BLaER1 treated with 17β-estradiol and CSF1 and Interleukin-3, amounts not matched to agents 10 nM and 100 nM (cell line): ENCODE results near the gene OLFM3.

ENCODE experiments used
- H3K27ac ChIP-seq, 11 experiments: shearing (Covaris generic); formaldehyde crosslinking; 2 replicates each; pipeline ENCODE4 v1.8.1; 2022
- H3K27me3 ChIP-seq, 11 experiments: shearing (Covaris generic); formaldehyde crosslinking; 2 replicates each; pipeline ENCODE4 v1.8.1; 2022
- H3K36me3 ChIP-seq, 11 experiments: shearing (Covaris generic); formaldehyde crosslinking; 2 replicates each; pipeline ENCODE4 v1.8.1; 2022
- H3K4me1 ChIP-seq, 10 experiments: shearing (Covaris generic); formaldehyde crosslinking; 2 replicates each; pipeline ENCODE4 v1.8.1; 2022
- H3K4me2 ChIP-seq, 11 experiments: shearing (Covaris generic); formaldehyde crosslinking; 2 replicates each; pipeline ENCODE4 v1.8.1; 2022
- H3K4me3 ChIP-seq, 10 experiments: shearing (Covaris generic); formaldehyde crosslinking; 2 replicates each; pipeline ENCODE4 v1.8.1; 2022
- H3K9ac ChIP-seq, 11 experiments: shearing (Covaris generic); formaldehyde crosslinking; 2 replicates each; pipeline ENCODE4 v1.8.1; 2022
- H3K9me3 ChIP-seq, 11 experiments: shearing (Covaris generic); formaldehyde crosslinking; replicated peaks in 1 of 11; 2 replicates each; pipeline ENCODE4 v1.8.1; 2022
- H4K20me1 ChIP-seq, 11 experiments: shearing (Covaris generic); formaldehyde crosslinking; 2 replicates each; pipeline ENCODE4 v1.8.1; 2022
- Cebpa-rat ChIP-seq, 11 experiments: shearing (Covaris generic); IDR thresholded peaks; 2 replicates each; pipeline ENCODE4 v1.8.1; 2022

The OLFM3 gene

GRCh38 chr1:101996825-101997465 lies at the start of gene OLFM3:
OLFM3 (minus strand) TSS chr1:101996926.
- Histone ChIP-seq H3K9me3 (peaks cover 0 to 5% (median 0%) of the 10 kb centered on the region in 11 experiments; a peak in 2 of 22 replicates), H3K4me1 (peaks cover 0 to 8% (median 0%) of the 10 kb centered on the region in 10 experiments; a peak in 4 of 20 replicates), H3K9ac (no peak within 1 kb of the TSS), H3K4me2 (peak within 1 kb of the TSS in 2 of 11 experiments; percentile 6 to 9; a peak in 2 of 22 replicates), H3K27me3 (peaks cover 0 to 11% (median 7%) of the 10 kb centered on the region in 11 experiments; a peak in 7 of 22 replicates), H3K4me3 (no peak within 1 kb of the TSS), H3K27ac (no peak within 1 kb of the TSS), H3K36me3 (no peaks in the 10 kb centered on the region), H4K20me1 (no peaks in the 10 kb centered on the region)
- no peak for TF ChIP-seq Cebpa-rat (IDR thresholded peaks at IDR 0.05)

- TF ChIP-seq Cebpa-rat (IDR thresholded peaks at IDR 0.05): no peak
- H3K27me3 ChIP-seq: no peaks in the 10 kb centered on the region
Observed at GRCh38 chr1:102045752-102046151, 49.0 kb upstream of the OLFM3 start.

GRCh38 chr1:102032534-102032933 lies 35.8 kb upstream of the OLFM3 start:
- no peak overlapping the region for H3K9ac ChIP-seq
- no peaks in the 10 kb centered on the region for H3K36me3 ChIP-seq
- H4K20me1 ChIP-seq: no peaks in the 10 kb centered on the region
- H3K9me3 ChIP-seq: no peaks in the 10 kb centered on the region
- no peaks in the 10 kb centered on the region for H3K27me3 ChIP-seq
- no peak overlapping the region for H3K27ac ChIP-seq
- H3K4me2 ChIP-seq: no peak overlapping the region
- TF ChIP-seq Cebpa-rat (IDR thresholded peaks at IDR 0.05): no peak
- H3K4me3 ChIP-seq: no peak overlapping the region
- H3K4me1 ChIP-seq: no peaks in the 10 kb centered on the region

More at GRCh38 chr1:102045752-102046151, 49.0 kb upstream of the OLFM3 start:
- Histone ChIP-seq H3K36me3 (no peaks in the 10 kb centered on the region), H3K4me2 (no peak overlapping the region), H3K4me3 (no peak overlapping the region), H3K27ac (no peak overlapping the region), H3K9ac (no peak overlapping the region), H3K9me3 (no peaks in the 10 kb centered on the region), H4K20me1 (no peaks in the 10 kb centered on the region), H3K4me1 (peaks cover 0 to 4% (median 0%) of the 10 kb centered on the region in 10 experiments; a peak in 2 of 20 replicates)

GRCh38 chr1:102019530-102019929 lies 22.8 kb upstream of the OLFM3 start:
- Histone ChIP-seq H3K4me2 (no peak overlapping the region), H3K9ac (no peak overlapping the region), H4K20me1 (no peaks in the 10 kb centered on the region), H3K27ac (no peak overlapping the region), H3K9me3 (0 out of 22 replicates have a peak, but pooled peaks cover 0 to 10% (median 0%) of the 10 kb centered on the region in 11 experiments), H3K27me3 (no peaks in the 10 kb centered on the region), H3K36me3 (no peaks in the 10 kb centered on the region), H3K4me3 (no peak overlapping the region), H3K4me1 (no peaks in the 10 kb centered on the region)
- TF ChIP-seq Cebpa-rat (IDR thresholded peaks at IDR 0.05): no peak

GRCh38 chr1:102015728-102016127 lies 19.0 kb upstream of the OLFM3 start:
- Histone ChIP-seq H3K27me3 (no peaks in the 10 kb centered on the region), H3K27ac (no peak overlapping the region), H3K9me3 (no peaks in the 10 kb centered on the region), H3K4me2 (no peak overlapping the region), H4K20me1 (no peaks in the 10 kb centered on the region), H3K4me3 (no peak overlapping the region), H3K36me3 (no peaks in the 10 kb centered on the region), H3K4me1 (no peaks in the 10 kb centered on the region), H3K9ac (no peak overlapping the region)
- no peak for TF ChIP-seq Cebpa-rat (IDR thresholded peaks at IDR 0.05)

GRCh38 chr1:102002057-102002456 lies 5.3 kb upstream of the OLFM3 start:
- H3K27ac ChIP-seq: no peak overlapping the region
- peaks cover 0 to 2% (median 0%) of the 10 kb centered on the region in 11 experiments; a peak in 2 of 22 replicates for H3K27me3 ChIP-seq
- TF ChIP-seq Cebpa-rat (IDR thresholded peaks at IDR 0.05): no peak
- H3K4me3 ChIP-seq: no peak overlapping the region
- no peaks in the 10 kb centered on the region for H3K4me1 ChIP-seq
- no peaks in the 10 kb centered on the region for H4K20me1 ChIP-seq
- no peak overlapping the region for H3K9ac ChIP-seq
- no peak overlapping the region for H3K4me2 ChIP-seq
- no peaks in the 10 kb centered on the region for H3K36me3 ChIP-seq
- H3K9me3 ChIP-seq: peaks cover 0 to under 1% (median 0%) of the 10 kb centered on the region in 11 experiments; a peak in 2 of 22 replicates

- H3K9me3 ChIP-seq: peaks cover 0 to 5% (median 0%) of the 10 kb centered on the region in 11 experiments; a peak in 2 of 22 replicates
- no peak overlapping the region for H3K27ac ChIP-seq
- H3K4me3 ChIP-seq: no peak overlapping the region
- H3K27me3 ChIP-seq: peaks cover 0 to 11% (median 7%) of the 10 kb centered on the region in 11 experiments; a peak in 7 of 22 replicates
- peaks cover 0 to 8% (median 0%) of the 10 kb centered on the region in 10 experiments; a peak in 4 of 20 replicates for H3K4me1 ChIP-seq
- no peak for TF ChIP-seq Cebpa-rat (IDR thresholded peaks at IDR 0.05)
- H3K36me3 ChIP-seq: no peaks in the 10 kb centered on the region
- no peak overlapping the region for H3K9ac ChIP-seq
- peak overlapping the region in 2 of 11 experiments; percentile 6 to 9; a peak in 2 of 22 replicates for H3K4me2 ChIP-seq
- H4K20me1 ChIP-seq: no peaks in the 10 kb centered on the region
Observed at GRCh38 chr1:101995984-101996745, 561 bp downstream of the OLFM3 start.

- no peak for TF ChIP-seq Cebpa-rat (IDR thresholded peaks at IDR 0.05)
- H3K27me3 ChIP-seq: peaks cover 0 to 11% (median 7%) of the 10 kb centered on the region in 11 experiments; a peak in 7 of 22 replicates
- H3K4me1 ChIP-seq: peaks cover 0 to 8% (median 0%) of the 10 kb centered on the region in 10 experiments; a peak in 4 of 20 replicates
- H3K9me3 ChIP-seq: peaks cover 0 to 5% (median 0%) of the 10 kb centered on the region in 11 experiments; a peak in 2 of 22 replicates
- H4K20me1 ChIP-seq: no peaks in the 10 kb centered on the region
- H3K27ac ChIP-seq: no peak overlapping the region
- no peak overlapping the region for H3K4me2 ChIP-seq
- H3K36me3 ChIP-seq: no peaks in the 10 kb centered on the region
- no peak overlapping the region for H3K9ac ChIP-seq
- H3K4me3 ChIP-seq: no peak overlapping the region
Observed at GRCh38 chr1:101993710-101994109, 3.0 kb downstream of the OLFM3 start.
